ENCODE results near the gene ASTN1.

DNA sequence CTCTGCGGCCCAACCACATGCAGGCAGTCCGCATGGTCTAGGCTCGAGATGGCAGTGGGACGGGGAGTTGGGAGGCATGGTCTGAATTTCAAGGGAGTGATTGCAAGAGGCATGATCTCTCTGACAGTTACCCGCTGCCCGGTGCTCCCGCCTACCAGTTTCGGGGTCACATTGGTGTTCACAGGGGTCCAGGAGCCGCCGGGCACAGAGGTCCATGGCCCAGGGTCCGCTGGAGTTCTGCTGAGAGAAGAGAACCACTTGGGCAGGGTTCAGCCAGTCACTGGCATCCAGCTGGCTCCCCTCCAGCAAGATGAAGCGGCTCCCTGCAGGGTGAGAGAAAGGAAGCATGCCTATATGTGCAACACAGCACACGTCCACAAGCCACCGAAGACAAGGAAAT is 141.3 kb downstream of the ASTN1 start:
- TF ChIP-seq SUZ12 (IDR thresholded peaks at IDR 0.05; ENCODE audit: extremely low read depth, insufficient read depth, insufficient read length) (no peak), YY1 (IDR thresholded peaks at IDR 0.05; ENCODE audit: insufficient read depth, insufficient read length) (no peak), ZNF274 (IDR thresholded peaks at IDR 0.05; ENCODE audit: low read depth, low read length) (no peak)

Data from NT2/D1 (cell line).